Astrocyte of the cerebellum (primary cell): Measurements from ENCODE around the gene SLC25A47.
A peak's percentile ranks its signal among the peaks of the same experiment; 100 is the strongest.

ENCODE experiments used
- DNase-seq: peaks from one replicate; pipeline ENCODE4 v3.0.0-alpha.2; 2011; ENCODE audit warnings: low read depth
- H3K4me3 ChIP-seq: 2 replicates; pipeline ENCODE4 v1.5.1; 2011; ENCODE audit warnings: mild to moderate bottlenecking, low read depth, low read length, moderate library complexity
- in situ Hi-C: cut with HindIII; loops from 2 replicates; pipeline ENCODE4 v1.10.0; 2017; ENCODE audit warnings: low sequenced_read_pairs
- TF ChIP-seq, protein P1 (sequence below): IDR thresholded peaks from 2 replicates; pipeline ENCODE4 v1.5.1; 2012; ENCODE audit warnings: low read length, low read depth, moderate library complexity, mild to moderate bottlenecking; ENCODE audit errors: missing control alignments

The SLC25A47 gene

GRCh38 chr14:100298551-100299237 is 24.4 kb upstream of the SLC25A47 start:
- TF ChIP-seq, protein P1, sequence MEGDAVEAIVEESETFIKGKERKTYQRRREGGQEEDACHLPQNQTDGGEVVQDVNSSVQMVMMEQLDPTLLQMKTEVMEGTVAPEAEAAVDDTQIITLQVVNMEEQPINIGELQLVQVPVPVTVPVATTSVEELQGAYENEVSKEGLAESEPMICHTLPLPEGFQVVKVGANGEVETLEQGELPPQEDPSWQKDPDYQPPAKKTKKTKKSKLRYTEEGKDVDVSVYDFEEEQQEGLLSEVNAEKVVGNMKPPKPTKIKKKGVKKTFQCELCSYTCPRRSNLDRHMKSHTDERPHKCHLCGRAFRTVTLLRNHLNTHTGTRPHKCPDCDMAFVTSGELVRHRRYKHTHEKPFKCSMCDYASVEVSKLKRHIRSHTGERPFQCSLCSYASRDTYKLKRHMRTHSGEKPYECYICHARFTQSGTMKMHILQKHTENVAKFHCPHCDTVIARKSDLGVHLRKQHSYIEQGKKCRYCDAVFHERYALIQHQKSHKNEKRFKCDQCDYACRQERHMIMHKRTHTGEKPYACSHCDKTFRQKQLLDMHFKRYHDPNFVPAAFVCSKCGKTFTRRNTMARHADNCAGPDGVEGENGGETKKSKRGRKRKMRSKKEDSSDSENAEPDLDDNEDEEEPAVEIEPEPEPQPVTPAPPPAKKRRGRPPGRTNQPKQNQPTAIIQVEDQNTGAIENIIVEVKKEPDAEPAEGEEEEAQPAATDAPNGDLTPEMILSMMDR: no peak
- no peak overlapping the region for H3K4me3 ChIP-seq
- in situ Hi-C loops: no loop called here
- no peak for DNase-seq

- no peak overlapping the region for H3K4me3 ChIP-seq
- in situ Hi-C loops: no loop called here
- no peak for DNase-seq
- TF ChIP-seq, protein P1: no peak
Measured at GRCh38 chr14:100299238-100299560, 23.9 kb upstream of the SLC25A47 start.

GRCh38 chr14:100302616-100303015 is 20.5 kb upstream of the SLC25A47 start:
- H3K4me3 ChIP-seq: no peak overlapping the region
- in situ Hi-C loops: no loop called here
- DNase-seq: no peak
- TF ChIP-seq, protein P1: no peak

DNA sequence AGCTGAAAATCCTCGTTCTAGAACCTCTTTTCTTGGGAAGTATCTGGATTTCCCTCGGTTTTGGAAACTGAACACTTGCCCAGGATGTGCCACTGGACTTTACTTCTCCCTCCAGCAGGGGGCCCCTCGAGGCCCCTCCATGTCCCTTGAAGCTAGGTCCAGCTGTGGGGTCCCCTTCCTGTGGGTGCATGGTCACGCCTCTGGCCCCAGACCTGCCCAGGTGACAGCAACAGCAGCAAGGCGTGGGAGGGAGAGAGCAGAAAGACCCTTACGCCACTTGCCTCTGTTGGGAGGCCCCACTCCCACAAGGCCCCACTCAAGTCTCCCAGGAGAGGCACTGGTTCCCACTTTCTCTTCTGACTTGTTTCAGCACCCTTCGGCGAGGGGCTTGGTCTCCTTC is 20.0 kb upstream of the SLC25A47 start:
- no peak overlapping the region for H3K4me3 ChIP-seq
- no peak for DNase-seq
- TF ChIP-seq, protein P1: peak; percentile 78
- in situ Hi-C loops: no loop called here

- no peak for DNase-seq
- no peak overlapping the region for H3K4me3 ChIP-seq
- TF ChIP-seq, protein P1: no peak
- in situ Hi-C loops: no loop called here
Measured at GRCh38 chr14:100303925-100304324, 19.2 kb upstream of the SLC25A47 start.

DNA sequence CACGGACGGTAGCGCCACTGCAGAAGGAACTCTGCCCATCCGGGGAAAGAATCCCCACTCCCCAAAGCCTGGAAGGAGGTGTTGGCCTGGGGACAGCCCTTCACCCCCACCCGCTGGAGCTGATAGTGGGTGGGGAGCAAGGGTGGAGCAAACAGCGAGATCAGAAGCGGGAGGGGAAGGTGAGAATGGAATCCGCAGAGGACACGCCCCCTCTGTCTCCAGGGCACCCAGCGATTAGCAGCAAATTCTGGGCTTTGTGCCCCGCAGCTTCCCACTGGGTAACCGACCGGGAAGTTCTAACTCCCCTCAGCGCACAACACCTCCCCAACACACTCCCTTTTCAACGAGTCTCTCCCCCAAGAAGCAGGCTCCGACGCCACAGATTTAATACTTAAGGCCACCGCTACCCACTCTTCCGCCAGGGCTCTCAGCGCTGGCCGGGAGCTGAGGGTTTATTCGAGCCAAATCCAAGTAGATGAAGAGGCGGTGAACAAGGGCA is 18.3 kb upstream of the SLC25A47 start:
- DNase-seq: no peak
- peak overlapping the region; percentile 80 for H3K4me3 ChIP-seq
- in situ Hi-C loops: no loop called here
- TF ChIP-seq, protein P1: no peak
